CD4-positive, alpha-beta memory T cell (primary cell): Measurements from ENCODE around the gene GNAS-AS1. TPM values are rescaled to one million over a fixed set of nuclear protein-coding genes. Genes with fewer than 3 reads are reported as not detected.
"Not testable (repeated sequence)": the region's sequence is repeated elsewhere in the genome, so short reads cannot be mapped to it uniquely, and the experiment has no call there.

ENCODE experiments used
- CTCF ChIA-PET: fragments of 350-600 bp; sonication (Branson Sonifier 250); formaldehyde crosslinking; loops from one replicate; lab custom pipeline; 2021; ENCODE audit warnings: inconsistent platforms; ENCODE audit not compliant: partially characterized antibody; lab: Charles Lee
- POLR2A ChIA-PET: fragments of 350-600 bp; sonication (Branson Sonifier 250); formaldehyde crosslinking; loops from one replicate; lab custom pipeline; 2021; ENCODE audit not compliant: partially characterized antibody; lab: Charles Lee
- DNase-seq, 5 donors: peaks; one replicate each; pipeline versions ENCODE4 v3.0.0 to v3.0.0-alpha.2; 2020 to 2022; ENCODE audit warnings: mixed read lengths in 1 of 5
- H3K27ac ChIP-seq: one replicate; pipeline ENCODE4 v1.7.0; 2013; ENCODE audit warnings: low read depth, low read length
- H3K27me3 ChIP-seq: 2 replicates; pipeline ENCODE4 v1.7.0; 2013; ENCODE audit warnings: mild to moderate bottlenecking, low read length, moderate library complexity; ENCODE audit not compliant: insufficient read depth
- H3K36me3 ChIP-seq: 2 replicates; pipeline ENCODE4 v1.7.0; 2013; ENCODE audit warnings: mild to moderate bottlenecking, low read length, moderate library complexity; ENCODE audit not compliant: insufficient read depth
- H3K4me1 ChIP-seq: 2 replicates; pipeline ENCODE4 v1.7.0; 2013; ENCODE audit warnings: mild to moderate bottlenecking, low read length, moderate library complexity; ENCODE audit not compliant: insufficient read depth
- H3K4me3 ChIP-seq, 2 donors: one replicate each; pipeline ENCODE4 v1.7.0; 2013; ENCODE audit warnings: low read length in 2 of 2, mild to moderate bottlenecking in 1 of 2
- H3K9me3 ChIP-seq, 2 donors: one replicate each; pipeline ENCODE4 v1.7.0; 2013; ENCODE audit warnings: low read length in 2 of 2, control low read depth in 1 of 2; ENCODE audit not compliant: control insufficient read depth in 1 of 2
- H3K27ac Mint-ChIP-seq, 7 donors: one replicate each; pipeline ENCODE4 v1.8.0; 2020 to 2021; ENCODE audit warnings: mixed read lengths in 7 of 7, mild to moderate bottlenecking in 6 of 7, inconsistent platforms in 3 of 7, moderate library complexity in 3 of 7
- H3K27me3 Mint-ChIP-seq, 2 donors: one replicate each; pipeline ENCODE4 v1.8.0; 2020 to 2021; ENCODE audit warnings: mixed read lengths in 2 of 2
- H3K36me3 Mint-ChIP-seq, 2 donors: one replicate each; pipeline ENCODE4 v1.8.0; 2020 to 2021; ENCODE audit warnings: mixed read lengths in 2 of 2, inconsistent platforms in 1 of 2, mild to moderate bottlenecking in 1 of 2
- H3K4me1 Mint-ChIP-seq, 4 donors: one replicate each; pipeline ENCODE4 v1.8.0; 2020 to 2021; ENCODE audit warnings: mixed read lengths in 4 of 4, mild to moderate bottlenecking in 1 of 4
- H3K4me3 Mint-ChIP-seq, 8 donors: one replicate each; pipeline ENCODE4 v1.8.0; 2020 to 2021; ENCODE audit warnings: mixed read lengths in 8 of 8, mild to moderate bottlenecking in 7 of 8, moderate library complexity in 6 of 8, inconsistent platforms in 3 of 8
- H3K9me3 Mint-ChIP-seq, 8 donors: one replicate each; pipeline ENCODE4 v1.8.0; 2020 to 2021; ENCODE audit warnings: mixed read lengths in 8 of 8, mild to moderate bottlenecking in 5 of 8, inconsistent platforms in 3 of 8, moderate library complexity in 1 of 8
- intact Hi-C: fragments of 100-400 bp; cut with micrococcal nuclease; formaldehyde crosslinking; loops from one replicate; pipeline ENCODE4 v1.15.1; 2023
- polyA plus RNA-seq, 2 donors: library from polyadenylated mRNA; unstranded; fragments of 300-500 nt; fragmentation: Illumina TruSeq; gene quantifications; one replicate each; pipeline ENCODE4 v1.2.3, GENCODE V29; 2021
- total RNA-seq, 2 experiments: library from RNA; stranded (reverse); gene quantifications; one replicate each; pipeline ENCODE4 v1.2.3, GENCODE V29; 2021

The GNAS-AS1 gene
- total and polyA plus RNA-seq, 4 experiments from 2014 or later, result 0.94 to 1.1 TPM; not detected in 2

- Histone ChIP-seq H3K9me3 (no peaks in the 10 kb centered on the region), H3K27ac (no peak overlapping the region), H3K4me3 (no peak overlapping the region), H3K4me1 (no peaks in the 10 kb centered on the region), H3K27me3 (peaks cover 4% of the 10 kb centered on the region), H3K36me3 (no peaks in the 10 kb centered on the region)
- peaks cover 0 to 4% of the 10 kb centered on the region in 2 donors for H3K36me3 Mint-ChIP-seq
- no peak for DNase-seq
- ChIA-PET POLR2A (no interaction called here), CTCF (no interaction called here)
- peaks cover 17 to 20% of the 10 kb centered on the region in 2 donors for H3K27me3 Mint-ChIP-seq
- H3K9me3 Mint-ChIP-seq, result no peaks in the 10 kb centered on the region
- intact Hi-C loops, result loop anchor here (5.0 kb wide), 1 partner anchor 183 kb away; the partner anchor contains the start of gene STX16
- H3K4me3 Mint-ChIP-seq, result no peak overlapping the region
- no peak overlapping the region for H3K27ac Mint-ChIP-seq
- peaks cover 0 to 9% (median 2%) of the 10 kb centered on the region in 4 donors for H3K4me1 Mint-ChIP-seq
These were observed 15.5 kb downstream of the GNAS-AS1 start for GRCh38 chr20:58835231-58835630.

- CTCF ChIA-PET, result interaction anchor here (1.2 to 1.5 kb wide), 2 partner anchors 11 to 187 kb away, joined by 3 read pairs; no protein-coding TSS in a partner anchor
- Histone ChIP-seq H3K36me3 (no peaks in the 10 kb centered on the region), H3K4me3 (no peak overlapping the region), H3K4me1 (no peaks in the 10 kb centered on the region), H3K9me3 (no peaks in the 10 kb centered on the region), H3K27ac (no peak overlapping the region), H3K27me3 (no peaks in the 10 kb centered on the region)
- Mint-ChIP-seq H3K27ac (no peak overlapping the region), H3K27me3 (peaks cover 12 to 15% of the 10 kb centered on the region in 2 donors), H3K9me3 (peaks cover 0 to 1% (median 0%) of the 10 kb centered on the region in 8 donors), H3K4me3 (no peak overlapping the region), H3K4me1 (no peaks in the 10 kb centered on the region), H3K36me3 (peaks cover 0 to 4% of the 10 kb centered on the region in 2 donors)
- no peak for DNase-seq
- intact Hi-C loops, result no loop called here
- POLR2A ChIA-PET, result no interaction called here
These were observed 16.8 kb downstream of the GNAS-AS1 start for GRCh38 chr20:58833921-58834320.

GRCh38 chr20:58832457-58832856, 18.2 kb downstream of the GNAS-AS1 start:
- CTCF ChIA-PET, result no interaction called here
- H3K27me3 ChIP-seq, result no peaks in the 10 kb centered on the region
- H3K9me3 ChIP-seq, result no peaks in the 10 kb centered on the region
- Mint-ChIP-seq H3K36me3 (peaks cover 0 to 4% of the 10 kb centered on the region in 2 donors), H3K9me3 (peaks cover 0 to 2% (median 0%) of the 10 kb centered on the region in 8 donors), H3K4me1 (no peaks in the 10 kb centered on the region), H3K27me3 (peaks cover 6 to 15% of the 10 kb centered on the region in 2 donors), H3K4me3 (no peak overlapping the region), H3K27ac (peak overlapping the region in 1 of 7 donors; percentile 22)
- no peak overlapping the region for H3K4me3 ChIP-seq
- POLR2A ChIA-PET, result no interaction called here
- H3K27ac ChIP-seq, result no peak overlapping the region
- no peaks in the 10 kb centered on the region for H3K4me1 ChIP-seq
- intact Hi-C loops, result no loop called here
- no peaks in the 10 kb centered on the region for H3K36me3 ChIP-seq
- DNase-seq, result no peak

- Mint-ChIP-seq H3K4me3 (no peak overlapping the region), H3K27ac (no peak overlapping the region), H3K27me3 (peaks cover 6 to 10% of the 10 kb centered on the region in 2 donors), H3K9me3 (peaks cover 0 to 2% (median 0%) of the 10 kb centered on the region in 8 donors), H3K4me1 (no peaks in the 10 kb centered on the region), H3K36me3 (peaks cover 0 to 4% of the 10 kb centered on the region in 2 donors)
- Histone ChIP-seq H3K9me3 (no peaks in the 10 kb centered on the region), H3K4me1 (no peaks in the 10 kb centered on the region), H3K27me3 (no peaks in the 10 kb centered on the region), H3K4me3 (no peak overlapping the region), H3K27ac (no peak overlapping the region), H3K36me3 (no peaks in the 10 kb centered on the region)
- CTCF ChIA-PET, result no interaction called here
- no peak for DNase-seq
- intact Hi-C loops, result no loop called here
- POLR2A ChIA-PET, result no interaction called here
These were observed 21.2 kb downstream of the GNAS-AS1 start for GRCh38 chr20:58829531-58829941.

GRCh38 chr20:58828804-58829203, 21.9 kb downstream of the GNAS-AS1 start:
- H3K4me1 Mint-ChIP-seq, CTCF ChIA-PET, H3K27ac ChIP-seq, H3K4me3 ChIP-seq, POLR2A ChIA-PET, H3K4me3 Mint-ChIP-seq, H3K36me3 ChIP-seq, H3K36me3 Mint-ChIP-seq, H3K4me1 ChIP-seq, H3K9me3 Mint-ChIP-seq, intact Hi-C loops, H3K27me3 ChIP-seq, DNase-seq, H3K9me3 ChIP-seq, H3K27ac Mint-ChIP-seq, H3K27me3 Mint-ChIP-seq: not testable (repeated sequence)

GRCh38 chr20:58828136-58828535, 22.6 kb downstream of the GNAS-AS1 start:
- H3K27ac Mint-ChIP-seq, result no peak overlapping the region
- CTCF ChIA-PET, result no interaction called here
- no peak overlapping the region for H3K4me3 Mint-ChIP-seq
- H3K36me3 ChIP-seq, result no peaks in the 10 kb centered on the region
- H3K4me1 Mint-ChIP-seq, result no peaks in the 10 kb centered on the region
- no peaks in the 10 kb centered on the region for H3K4me1 ChIP-seq
- no peaks in the 10 kb centered on the region for H3K27me3 ChIP-seq
- intact Hi-C loops, result no loop called here
- no peak for DNase-seq
- H3K27me3 Mint-ChIP-seq, result peaks cover 2 to 4% of the 10 kb centered on the region in 2 donors
- POLR2A ChIA-PET, result no interaction called here
- no peak overlapping the region for H3K27ac ChIP-seq
- H3K9me3 Mint-ChIP-seq, result peaks cover 0 to 2% (median 0%) of the 10 kb centered on the region in 8 donors
- no peaks in the 10 kb centered on the region for H3K9me3 ChIP-seq
- no peaks in the 10 kb centered on the region for H3K36me3 Mint-ChIP-seq
- H3K4me3 ChIP-seq, result no peak overlapping the region

- no peaks in the 10 kb centered on the region for H3K9me3 ChIP-seq
- H3K4me1 ChIP-seq, result no peaks in the 10 kb centered on the region
- Mint-ChIP-seq H3K36me3 (no peaks in the 10 kb centered on the region), H3K27ac (no peak overlapping the region), H3K4me3 (no peak overlapping the region), H3K9me3 (peaks cover 0 to 2% (median 0%) of the 10 kb centered on the region in 8 donors), H3K4me1 (no peaks in the 10 kb centered on the region), H3K27me3 (no peaks in the 10 kb centered on the region)
- H3K27ac ChIP-seq, result no peak overlapping the region
- H3K27me3 ChIP-seq, result no peaks in the 10 kb centered on the region
- POLR2A ChIA-PET, result no interaction called here
- CTCF ChIA-PET, result no interaction called here
- DNase-seq, result no peak
- intact Hi-C loops, result no loop called here
- no peak overlapping the region for H3K4me3 ChIP-seq
- no peaks in the 10 kb centered on the region for H3K36me3 ChIP-seq
These were observed 24.4 kb downstream of the GNAS-AS1 start for GRCh38 chr20:58826271-58826670.
